Measurements from ENCODE around the gene DNAJC10.

Gene DNAJC10

DNA sequence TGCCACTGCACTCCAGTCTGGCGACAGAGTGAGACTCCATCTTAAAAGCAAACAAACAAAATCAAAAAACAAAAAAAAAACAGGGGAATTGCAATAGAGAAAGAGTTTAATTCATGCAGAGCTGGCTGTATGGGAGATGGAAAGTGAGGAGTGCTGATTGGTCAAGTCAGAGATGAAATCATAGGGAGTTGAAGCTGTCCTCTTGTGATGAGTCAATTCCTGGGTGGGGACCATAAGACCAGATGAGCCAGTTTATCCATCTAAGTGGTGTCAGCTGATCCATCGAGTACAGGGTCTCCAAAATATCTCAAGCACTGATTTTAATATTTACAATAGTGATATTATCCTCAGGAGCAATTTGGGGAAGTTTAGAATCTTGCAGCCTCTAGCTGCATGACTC is 105.1 kb downstream of the DNAJC10 start:
- Histone ChIP-seq H3K27me3 (ENCODE audit: insufficient read depth, low read length, poor library complexity, severe bottlenecking) (no peaks in the 10 kb centered on the region), H3K4me3 (ENCODE audit: low read length, poor library complexity, severe bottlenecking) (no peak overlapping the region), H3F3A (ENCODE audit: low read depth) (no peaks in the 10 kb centered on the region), H3K9me3 (ENCODE audit: insufficient read depth, low read depth, low read length) (no peaks in the 10 kb centered on the region), H4K20me1 (ENCODE audit: insufficient read depth, low read length, poor library complexity, severe bottlenecking) (no peaks in the 10 kb centered on the region), H3K9me2 (replicated peaks; ENCODE audit: low read depth, low read length) (no peaks in the 10 kb centered on the region), H3K36me3 (ENCODE audit: insufficient read depth, low read length) (no peaks in the 10 kb centered on the region), H3K79me2 (ENCODE audit: insufficient read depth, low read length) (no peaks in the 10 kb centered on the region), H3K4me1 (ENCODE audit: insufficient read depth, low read length, poor library complexity, severe bottlenecking) (no peaks in the 10 kb centered on the region), H3K4me2 (ENCODE audit: low read depth, low read length, poor library complexity, severe bottlenecking) (no peak overlapping the region), H2AFZ (ENCODE audit: low read length) (no peak overlapping the region), H3K9ac (ENCODE audit: low read depth, low read length, poor library complexity, severe bottlenecking) (no peak overlapping the region)
- TF ChIP-seq EZH2phosphoT487 (IDR thresholded peaks at IDR 0.05; ENCODE audit: borderline replicate concordance): no peak
- TF ChIP-seq, protein P1, sequence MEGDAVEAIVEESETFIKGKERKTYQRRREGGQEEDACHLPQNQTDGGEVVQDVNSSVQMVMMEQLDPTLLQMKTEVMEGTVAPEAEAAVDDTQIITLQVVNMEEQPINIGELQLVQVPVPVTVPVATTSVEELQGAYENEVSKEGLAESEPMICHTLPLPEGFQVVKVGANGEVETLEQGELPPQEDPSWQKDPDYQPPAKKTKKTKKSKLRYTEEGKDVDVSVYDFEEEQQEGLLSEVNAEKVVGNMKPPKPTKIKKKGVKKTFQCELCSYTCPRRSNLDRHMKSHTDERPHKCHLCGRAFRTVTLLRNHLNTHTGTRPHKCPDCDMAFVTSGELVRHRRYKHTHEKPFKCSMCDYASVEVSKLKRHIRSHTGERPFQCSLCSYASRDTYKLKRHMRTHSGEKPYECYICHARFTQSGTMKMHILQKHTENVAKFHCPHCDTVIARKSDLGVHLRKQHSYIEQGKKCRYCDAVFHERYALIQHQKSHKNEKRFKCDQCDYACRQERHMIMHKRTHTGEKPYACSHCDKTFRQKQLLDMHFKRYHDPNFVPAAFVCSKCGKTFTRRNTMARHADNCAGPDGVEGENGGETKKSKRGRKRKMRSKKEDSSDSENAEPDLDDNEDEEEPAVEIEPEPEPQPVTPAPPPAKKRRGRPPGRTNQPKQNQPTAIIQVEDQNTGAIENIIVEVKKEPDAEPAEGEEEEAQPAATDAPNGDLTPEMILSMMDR (conservative IDR thresholded peaks at IDR 0.05; ENCODE audit: low read length): no peak

DNA sequence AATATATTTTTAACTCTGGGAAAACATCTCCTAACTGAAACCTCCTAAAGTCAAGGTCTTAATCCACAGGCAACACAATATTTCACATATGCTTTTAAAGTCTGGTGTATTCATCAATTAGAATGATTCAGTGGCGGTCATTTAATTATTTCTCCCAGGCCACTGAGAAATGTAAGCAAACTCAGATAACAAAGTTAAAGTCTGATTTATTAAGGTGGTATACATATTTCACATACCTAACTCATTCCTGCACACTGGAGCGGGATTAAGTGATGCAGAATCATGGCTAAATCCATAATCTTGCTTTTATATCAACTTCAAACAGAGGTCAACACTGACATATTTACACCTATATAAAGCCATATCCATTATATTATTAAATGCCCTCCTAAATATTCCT is 106.7 kb downstream of the DNAJC10 start:
- peaks cover 10% of the 10 kb centered on the region for H3K4me1 ChIP-seq (ENCODE audit: insufficient read depth, low read length, poor library complexity, severe bottlenecking)
- H3K79me2 ChIP-seq (ENCODE audit: insufficient read depth, low read length): no peaks in the 10 kb centered on the region

DNA sequence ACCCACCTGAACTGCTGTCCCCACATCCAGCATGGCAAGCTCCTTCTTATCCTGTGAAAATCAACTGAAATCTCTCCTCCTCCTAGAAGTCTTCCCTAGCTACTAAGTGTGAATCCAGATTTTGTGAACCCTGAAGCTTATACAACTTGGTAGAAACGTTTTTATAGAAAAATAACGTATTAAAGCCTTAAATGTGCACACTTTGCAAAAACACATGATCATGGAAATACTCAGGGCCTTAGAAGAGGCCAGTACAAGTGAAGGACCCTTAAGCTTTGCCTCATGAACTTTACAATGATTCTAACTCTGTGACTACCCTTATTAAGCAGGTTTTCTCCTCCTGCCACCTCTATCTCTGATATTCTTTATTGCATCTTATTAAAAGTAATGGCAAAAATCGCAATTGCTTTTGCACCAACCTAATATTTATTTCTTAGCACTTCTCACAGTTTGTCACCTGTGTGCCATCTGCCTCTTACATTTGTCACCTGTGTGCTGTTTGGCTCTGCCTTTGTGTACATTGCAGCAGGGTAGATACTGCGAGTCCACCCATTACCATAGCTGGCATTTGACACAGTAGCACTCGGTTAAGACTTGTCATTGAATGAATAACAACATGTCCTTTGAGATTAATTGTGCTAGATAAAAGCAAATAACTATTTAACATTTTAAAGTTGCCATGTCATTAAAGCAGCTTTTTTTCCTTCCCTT is 108.2 kb downstream of the DNAJC10 start:
- H4K20me1 ChIP-seq (ENCODE audit: insufficient read depth, low read length, poor library complexity, severe bottlenecking): no peaks in the 10 kb centered on the region
- no peak overlapping the region for H3K4me2 ChIP-seq (ENCODE audit: low read depth, low read length, poor library complexity, severe bottlenecking)
- no peaks in the 10 kb centered on the region for H3K36me3 ChIP-seq (ENCODE audit: insufficient read depth, low read length)
- TF ChIP-seq EZH2phosphoT487 (IDR thresholded peaks at IDR 0.05; ENCODE audit: borderline replicate concordance): no peak
- TF ChIP-seq, protein P1 (conservative IDR thresholded peaks at IDR 0.05; ENCODE audit: low read length): no peak
- H3K4me1 ChIP-seq (ENCODE audit: insufficient read depth, low read length, poor library complexity, severe bottlenecking): peaks cover 10% of the 10 kb centered on the region
- H3K9me2 ChIP-seq (replicated peaks; ENCODE audit: low read depth, low read length): no peaks in the 10 kb centered on the region
- H3K4me3 ChIP-seq (ENCODE audit: low read length, poor library complexity, severe bottlenecking): no peak overlapping the region
- H3K9me3 ChIP-seq (ENCODE audit: insufficient read depth, low read depth, low read length): no peaks in the 10 kb centered on the region
- H3K27me3 ChIP-seq (ENCODE audit: insufficient read depth, low read length, poor library complexity, severe bottlenecking): no peaks in the 10 kb centered on the region
- H2AFZ ChIP-seq (ENCODE audit: low read length): no peak overlapping the region
- no peaks in the 10 kb centered on the region for H3F3A ChIP-seq (ENCODE audit: low read depth)
- no peaks in the 10 kb centered on the region for H3K79me2 ChIP-seq (ENCODE audit: insufficient read depth, low read length)
- H3K9ac ChIP-seq (ENCODE audit: low read depth, low read length, poor library complexity, severe bottlenecking): no peak overlapping the region

More for the DNA sequence above, 106.7 kb downstream of the DNAJC10 start:
- Histone ChIP-seq H4K20me1 (ENCODE audit: insufficient read depth, low read length, poor library complexity, severe bottlenecking) (no peaks in the 10 kb centered on the region), H3K9me3 (ENCODE audit: insufficient read depth, low read depth, low read length) (no peaks in the 10 kb centered on the region), H3K36me3 (ENCODE audit: insufficient read depth, low read length) (no peaks in the 10 kb centered on the region), H3K4me2 (ENCODE audit: low read depth, low read length, poor library complexity, severe bottlenecking) (no peak overlapping the region), H3F3A (ENCODE audit: low read depth) (no peaks in the 10 kb centered on the region), H3K9ac (ENCODE audit: low read depth, low read length, poor library complexity, severe bottlenecking) (no peak overlapping the region), H3K9me2 (replicated peaks; ENCODE audit: low read depth, low read length) (no peaks in the 10 kb centered on the region), H3K27me3 (ENCODE audit: insufficient read depth, low read length, poor library complexity, severe bottlenecking) (no peaks in the 10 kb centered on the region), H2AFZ (ENCODE audit: low read length) (no peak overlapping the region), H3K4me3 (ENCODE audit: low read length, poor library complexity, severe bottlenecking) (no peak overlapping the region)
- TF ChIP-seq, protein P1 (conservative IDR thresholded peaks at IDR 0.05; ENCODE audit: low read length): no peak
- no peak for TF ChIP-seq EZH2phosphoT487 (IDR thresholded peaks at IDR 0.05; ENCODE audit: borderline replicate concordance)
